Left lobe of liver (tissue), 2 donors: ENCODE data around the gene PPM1E. TPM values are rescaled to one million over a fixed set of nuclear protein-coding genes. Genes with fewer than 3 reads are reported as not detected.
"Not testable (repeated sequence)": the region's sequence is repeated elsewhere in the genome, so short reads cannot be mapped to it uniquely, and the experiment has no call there.

Experiments
- ATAC-seq: fragments of 200-7000 bp; cut with Tn5 transposase; one replicate; pipeline ENCODE4 v1.9.1; 2020; ENCODE audit warnings: mild to moderate bottlenecking, moderate library complexity
- DNase-seq: peaks from one replicate; pipeline ENCODE4 v3.0.0-alpha.2; 2020; ENCODE audit warnings: low spot score
- total RNA-seq: library from RNA; stranded (reverse); gene quantifications from one replicate; pipeline ENCODE4 v1.2.1, GENCODE V29; 2021
- donor health status: DM: no; HTN: no; CAD: no; lungs with moderate emphysema.
- donor health status: DM: no; HTN: yes; CAD: no.

PPM1E gene
- total RNA-seq, 1 donor from 2014 or later = 0.83 TPM

- no peak for ATAC-seq
Observed at GRCh38 chr17:58944166-58944565, 188.5 kb downstream of the PPM1E start.

GRCh38 chr17:58947411-58947810 lies 191.8 kb downstream of the PPM1E start:
- ATAC-seq (no peak), DNase-seq (no peak)

More at GRCh38 chr17:58944166-58944565, 188.5 kb downstream of the PPM1E start:
- DNase-seq = no peak

DNA sequence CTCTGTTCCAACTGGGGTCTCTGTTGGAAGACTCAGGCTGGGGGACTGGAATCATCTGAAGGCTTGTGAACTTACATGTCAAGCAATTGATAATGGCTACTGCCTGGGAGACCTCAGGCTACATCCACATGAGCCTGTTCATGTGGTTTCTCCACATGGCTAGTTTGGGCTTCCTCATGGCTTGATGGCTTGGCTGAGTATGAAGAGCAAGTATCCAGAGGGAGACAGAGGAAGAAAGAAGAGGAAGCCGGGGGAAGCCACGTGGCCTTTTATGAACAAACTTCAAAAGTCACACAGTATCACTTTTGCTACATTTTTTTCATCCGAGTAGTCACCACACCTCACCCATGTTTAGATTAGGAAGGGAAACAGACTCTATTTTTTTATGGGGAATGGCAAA lies 192.2 kb downstream of the PPM1E start:
- no peak for ATAC-seq
- no peak for DNase-seq

- not testable (repeated sequence) for DNase-seq
Observed at GRCh38 chr17:58954358-58954757, 198.7 kb downstream of the PPM1E start.

GRCh38 chr17:58956997-58957724 lies 201.5 kb downstream of the PPM1E start:
- ATAC-seq (no peak), DNase-seq (no peak)

More at GRCh38 chr17:58954358-58954757, 198.7 kb downstream of the PPM1E start:
- ATAC-seq = not testable (repeated sequence)

DNA sequence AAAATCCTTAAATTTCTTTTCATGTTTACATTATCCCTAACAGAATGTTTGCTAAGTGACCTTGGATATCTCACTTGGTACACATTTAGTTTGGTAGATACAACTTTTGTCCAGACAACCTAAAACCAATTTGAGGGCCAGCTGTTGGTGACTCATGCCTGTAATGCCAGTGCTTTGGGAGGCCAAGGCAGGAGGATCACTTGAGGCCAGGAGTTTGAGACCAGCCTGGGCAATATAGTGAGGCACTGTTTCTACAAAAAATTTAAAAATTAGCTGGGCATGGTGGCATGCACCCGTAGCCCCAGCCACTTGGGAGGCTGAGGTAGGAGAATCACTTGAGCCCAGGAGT lies 202.0 kb downstream of the PPM1E start:
- ATAC-seq, DNase-seq: not testable (repeated sequence)

GRCh38 chr17:58960068-58960467 lies 204.4 kb downstream of the PPM1E start:
- DNase-seq (no peak), ATAC-seq (peak; percentile 96)

- ATAC-seq = peak; percentile 96
- DNase-seq = peak; percentile 51
Observed at GRCh38 chr17:58965221-58965620, 209.6 kb downstream of the PPM1E start.

GRCh38 chr17:58966208-58966607 lies 210.6 kb downstream of the PPM1E start:
- DNase-seq = no peak
- no peak for ATAC-seq

GRCh38 chr17:58968426-58969061 lies 212.9 kb downstream of the PPM1E start:
- DNase-seq (no peak), ATAC-seq (no peak)

DNA sequence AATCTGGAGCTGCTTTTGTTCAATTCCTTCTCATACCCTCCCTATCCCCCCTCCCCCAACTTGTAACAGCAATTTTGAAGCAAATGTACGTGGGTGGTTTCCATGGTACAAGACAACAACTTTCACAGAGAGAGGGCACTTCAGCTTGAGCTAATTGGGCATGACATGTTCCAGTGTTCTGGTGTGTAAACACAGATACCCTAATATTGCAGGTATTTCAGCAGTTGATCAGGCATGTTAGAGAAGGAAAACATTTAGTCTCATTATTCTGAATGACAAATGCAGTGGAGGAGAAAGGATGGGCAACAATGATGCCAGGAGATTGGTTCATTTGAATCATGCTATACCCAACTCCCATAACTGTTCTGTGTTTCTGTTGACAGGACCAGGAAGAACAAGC lies 213.5 kb downstream of the PPM1E start:
- DNase-seq (no peak), ATAC-seq (no peak)

DNA sequence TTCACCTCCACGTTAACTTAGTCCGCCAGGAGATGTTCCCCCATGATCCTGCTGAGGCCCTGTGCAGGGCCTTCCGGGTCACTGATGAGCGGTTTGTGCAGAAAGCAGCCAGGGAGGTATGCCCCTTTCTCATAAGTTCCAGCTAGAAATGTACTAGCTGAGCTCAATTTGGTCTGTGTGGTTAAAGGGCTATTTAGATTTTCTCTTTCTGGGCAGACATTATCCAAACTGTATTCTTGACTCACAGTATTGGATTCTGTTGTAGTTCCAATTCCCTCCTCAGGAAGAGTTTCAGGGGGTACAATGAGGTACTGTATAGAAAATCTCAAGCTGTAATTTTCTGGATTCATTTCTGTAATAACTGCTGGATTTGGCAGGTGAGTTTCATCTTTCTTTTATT lies 214.0 kb downstream of the PPM1E start:
- no peak for ATAC-seq

DNA sequence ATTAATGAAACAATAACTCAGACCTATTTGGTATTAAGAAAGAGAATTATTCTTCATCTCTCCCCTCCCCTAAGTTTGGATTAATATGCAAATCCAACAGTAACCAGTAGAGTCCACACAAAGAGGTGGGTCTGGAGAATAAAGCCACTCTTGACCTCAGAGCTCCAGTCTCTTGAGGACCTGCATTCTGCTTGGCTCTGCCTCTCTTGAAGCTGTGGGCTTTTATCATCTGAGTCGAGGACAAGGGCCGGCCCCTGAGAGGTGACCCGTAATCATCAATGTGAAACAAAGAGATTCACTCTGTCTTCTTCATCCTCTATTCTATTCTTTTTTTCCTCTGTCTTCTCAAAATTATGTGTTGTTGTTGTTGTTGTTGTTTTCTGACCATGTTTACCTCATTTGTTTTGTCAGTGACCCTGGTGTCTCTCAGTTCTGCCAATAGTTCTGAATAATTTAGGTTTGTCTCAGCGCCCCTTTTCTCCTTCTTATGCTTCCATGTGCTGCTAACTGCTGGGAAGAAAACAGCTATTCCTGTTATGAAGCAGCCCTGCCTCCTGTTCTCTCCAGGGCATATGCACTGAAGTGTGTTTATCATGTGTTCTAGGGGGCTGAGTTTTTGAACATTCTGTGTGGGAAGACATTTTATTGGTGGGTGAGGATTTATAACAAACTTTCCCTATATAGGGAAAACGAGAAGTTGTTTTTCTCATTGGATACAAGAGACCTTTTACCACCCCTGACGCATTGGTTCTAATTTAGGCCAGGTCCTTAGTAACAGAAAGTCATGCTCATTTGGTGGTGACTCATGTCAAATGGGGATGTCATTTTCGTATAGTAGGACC lies 215.2 kb downstream of the PPM1E start:
- no peak for ATAC-seq
- no peak for DNase-seq

More for the DNA sequence above, 214.0 kb downstream of the PPM1E start:
- no peak for DNase-seq

GRCh38 chr17:58974354-58974753 lies 218.7 kb downstream of the PPM1E start:
- DNase-seq (no peak), ATAC-seq (no peak)

DNA sequence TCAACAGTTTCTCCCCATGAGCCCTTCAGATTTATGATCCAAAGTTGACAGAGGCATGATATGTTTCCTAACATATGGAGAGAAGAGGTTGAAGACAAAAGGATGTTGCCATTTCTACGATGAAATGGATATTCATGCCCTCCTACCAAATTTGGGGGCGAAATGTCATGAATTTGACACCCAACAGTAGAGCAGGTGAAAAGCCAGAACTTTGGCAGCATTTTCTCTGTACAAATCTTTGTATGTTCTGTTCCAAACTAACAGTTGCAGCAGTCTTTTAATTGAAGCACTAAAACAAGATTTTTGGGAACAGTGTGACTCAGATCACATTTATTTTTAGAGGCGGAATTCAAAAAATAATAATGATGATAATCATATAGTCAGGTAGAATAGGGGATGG lies 220.9 kb downstream of the PPM1E start:
- DNase-seq (no peak), ATAC-seq (no peak)

DNA sequence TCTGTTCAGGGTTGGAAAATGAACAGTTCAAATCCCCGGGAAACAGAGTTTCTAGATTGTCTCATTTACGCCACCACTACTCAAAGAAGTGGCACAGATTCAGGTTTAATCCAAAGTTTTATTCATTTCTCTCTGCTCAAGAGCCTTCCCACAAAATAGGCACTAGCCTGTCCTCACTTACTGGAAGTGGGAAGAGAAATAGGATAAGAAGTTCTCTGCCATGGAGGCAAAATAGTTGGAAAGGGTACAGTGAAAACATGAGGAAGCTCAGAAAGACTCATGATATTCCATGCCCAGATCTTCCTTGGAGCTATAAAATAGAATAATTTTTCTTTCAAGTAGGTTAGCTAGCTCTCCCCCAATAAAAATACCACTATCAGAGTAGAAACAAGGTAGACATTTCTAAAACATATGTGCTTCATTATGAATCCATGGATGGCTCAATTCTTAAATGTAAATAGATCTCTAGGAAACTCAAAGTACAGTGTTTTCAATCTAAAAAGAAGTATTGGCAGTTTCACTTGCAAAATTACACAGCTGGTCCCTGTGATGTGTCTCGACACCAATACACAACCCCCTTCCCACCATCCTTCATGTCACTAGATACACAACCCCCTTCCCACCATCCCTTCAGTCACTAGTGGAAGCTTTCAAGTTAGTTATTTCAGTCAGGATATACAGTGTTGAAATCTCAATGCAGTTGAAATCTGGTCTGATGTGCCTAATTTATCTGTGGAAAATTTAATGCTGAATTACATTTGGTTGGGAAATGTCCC lies 225.2 kb downstream of the PPM1E start:
- DNase-seq = no peak
- ATAC-seq = no peak

GRCh38 chr17:58982626-58983025 lies 227.0 kb downstream of the PPM1E start:
- no peak for ATAC-seq
- DNase-seq = no peak

DNA sequence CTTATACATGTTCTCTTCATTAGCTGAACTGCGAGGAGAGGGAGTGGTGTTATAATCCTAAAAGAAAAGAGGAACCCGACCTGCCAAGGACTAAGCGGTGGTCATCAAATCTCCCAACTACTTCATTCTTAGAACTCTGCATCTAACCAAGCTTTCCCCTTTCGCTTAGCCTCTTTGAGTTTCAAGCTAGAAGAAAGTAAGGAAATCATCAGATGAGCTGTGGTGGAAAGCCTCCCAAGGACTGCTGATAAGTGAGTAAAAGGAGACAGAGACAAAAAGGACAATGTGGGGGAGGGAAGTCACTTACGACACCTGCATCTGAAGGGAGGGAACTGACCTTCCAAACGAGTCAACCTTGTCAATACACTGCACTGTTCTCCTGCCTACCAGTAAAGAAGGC lies 229.7 kb downstream of the PPM1E start:
- no peak for ATAC-seq
- DNase-seq = no peak

- DNase-seq (no peak), ATAC-seq (no peak)
Observed at GRCh38 chr17:58985971-58986370, 230.3 kb downstream of the PPM1E start.

DNA sequence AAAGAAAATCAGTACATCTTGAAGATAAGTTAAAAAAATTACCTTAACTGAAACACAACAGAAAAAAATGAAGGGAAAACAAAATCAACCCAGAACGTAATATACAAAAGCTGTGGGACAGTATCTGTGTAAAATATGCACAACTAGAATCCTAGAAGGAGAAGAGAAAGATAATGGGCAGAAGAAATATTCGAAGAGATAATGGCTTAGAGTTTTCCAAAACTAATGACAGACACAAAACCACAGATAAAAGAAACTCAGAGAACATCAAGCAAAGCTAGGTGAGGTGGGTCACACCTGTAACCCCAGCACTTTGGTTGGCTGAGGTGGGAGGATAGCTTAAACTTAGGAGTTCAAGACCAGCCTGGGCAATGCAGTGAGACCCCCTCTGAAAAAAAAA lies 234.0 kb downstream of the PPM1E start:
- DNase-seq (no peak), ATAC-seq (no peak)
